GM19467 (cell line): ENCODE measurements around the gene CPNE1.
A peak's percentile ranks its signal among the peaks of the same experiment; 100 is the strongest.
"Not testable (repeated sequence)": the region's sequence is repeated elsewhere in the genome, so short reads cannot be mapped to it uniquely, and the experiment has no call there.

Experiments
- ATAC-seq: cut with Tn5 transposase; IDR thresholded peaks from one replicate; pipeline ENCODE4 v1.9.1; 2021; ENCODE audit warnings: mild to moderate bottlenecking, moderate library complexity; ENCODE audit not compliant: unreplicated experiment

CPNE1 gene

DNA sequence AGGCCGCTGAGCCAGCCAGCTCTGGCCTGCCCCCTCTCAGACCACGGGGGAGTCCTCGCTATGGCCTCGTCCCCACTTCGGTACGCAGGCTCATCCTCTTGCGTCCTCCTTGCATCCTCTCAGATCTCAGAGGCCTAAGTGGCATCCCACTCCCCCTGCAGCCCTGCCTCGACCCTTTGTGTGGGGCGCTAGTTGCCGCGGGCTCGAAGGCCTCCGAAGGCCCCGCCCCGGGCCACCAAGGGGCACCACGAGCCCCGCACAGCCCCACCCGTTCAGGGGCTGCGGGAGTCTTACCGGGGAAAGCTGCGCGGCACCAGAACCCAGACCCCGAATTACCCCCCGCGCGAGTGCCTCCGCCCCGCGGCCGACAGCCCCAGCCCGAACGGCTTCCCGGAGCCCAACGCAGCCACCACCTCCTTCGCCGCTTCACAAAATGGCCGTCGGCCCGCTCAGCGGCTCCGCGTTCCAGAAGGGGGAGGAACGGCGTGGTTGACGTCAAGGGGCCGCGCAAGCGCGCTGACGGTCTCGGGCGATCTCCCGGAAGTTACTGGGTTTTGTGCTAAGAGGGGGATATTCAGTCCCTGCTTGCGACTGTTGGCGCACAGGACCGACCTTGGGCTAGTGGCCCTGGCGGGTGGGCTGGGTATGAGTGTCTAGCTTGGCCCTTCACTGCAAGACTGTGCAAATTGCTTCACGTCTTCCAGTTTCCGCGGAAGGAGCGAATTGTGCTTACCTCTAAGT is at the start of gene CPNE1, which contains the start of gene RBM12:
Gene CPNE1, minus strand, starts transcription at position 435 of the 741 bp plus-strand sequence. CDS start 31,977 bp downstream, outside the sequence.
Gene RBM12, minus strand, starts transcription at position 435 of the 741 bp plus-strand sequence. CDS start 9,578 bp downstream, outside the sequence.
- peak; percentile 62 for ATAC-seq

DNA sequence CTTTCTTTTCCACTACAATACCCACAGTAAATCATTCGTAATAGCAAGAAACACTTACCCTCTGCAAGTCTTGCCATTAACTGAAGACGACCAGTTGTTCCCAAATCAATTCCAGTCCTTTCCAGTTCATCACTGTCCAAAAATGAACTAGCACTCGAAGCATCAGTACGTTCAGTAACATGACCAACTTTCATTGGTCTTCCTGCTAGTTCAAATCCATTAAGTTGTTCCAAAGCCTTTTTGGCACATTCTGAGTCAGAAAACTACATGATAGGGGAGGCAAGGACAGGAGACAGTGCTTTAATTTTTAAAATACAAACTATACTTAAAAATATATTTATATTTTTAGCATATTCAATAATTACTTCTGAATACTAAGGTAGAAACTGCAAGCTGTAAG is 49.4 kb upstream of the CPNE1 start:
- no peak for ATAC-seq

DNA sequence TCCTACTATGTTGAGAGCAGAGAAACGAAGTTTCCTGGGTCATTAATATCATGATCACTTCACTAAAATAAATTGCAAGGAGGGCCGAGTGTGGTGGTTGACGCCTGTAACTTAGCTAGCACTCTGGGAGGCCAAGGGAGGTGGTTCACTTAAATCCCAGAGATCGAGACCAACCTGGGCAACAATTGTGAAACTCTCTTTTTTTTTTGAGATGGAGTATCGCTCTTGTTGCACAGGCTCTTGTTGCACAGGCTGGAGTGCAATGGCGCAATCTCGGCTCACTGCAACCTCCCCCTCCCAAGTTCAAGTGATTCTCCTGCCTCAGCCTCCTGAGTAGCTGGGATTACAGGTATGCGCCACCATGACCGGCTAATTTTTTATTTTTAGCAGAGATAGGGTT is 48.4 kb upstream of the CPNE1 start:
- ATAC-seq: not testable (repeated sequence)

DNA sequence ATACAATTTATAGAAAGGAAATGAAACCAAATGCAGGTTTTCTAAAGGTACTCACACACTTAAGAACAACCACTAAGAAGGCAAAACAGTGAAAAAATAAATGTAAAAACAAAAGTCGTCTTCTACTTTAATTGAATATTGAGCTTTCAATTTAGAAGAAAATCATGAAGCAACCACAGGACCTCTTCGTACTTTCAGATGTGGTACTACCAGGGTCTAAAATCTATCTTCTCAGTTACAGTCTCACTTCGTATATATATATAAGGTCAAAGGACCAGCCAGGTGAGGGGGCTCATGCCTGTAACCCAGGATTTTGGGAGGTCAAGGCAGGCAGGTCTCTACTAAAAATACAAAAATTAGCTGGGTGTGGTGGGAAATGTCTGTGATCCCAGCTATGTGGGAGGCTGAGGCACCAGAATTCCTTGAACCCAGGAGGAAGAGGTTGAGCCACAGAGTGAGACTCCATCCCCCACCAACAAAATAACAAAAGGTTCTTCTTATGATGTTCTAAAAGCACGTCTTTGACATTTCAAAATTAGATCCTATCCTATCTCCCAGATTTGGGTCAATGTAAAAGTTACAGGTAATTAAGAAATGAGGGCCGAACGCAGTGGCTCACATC is 47.0 kb upstream of the CPNE1 start:
- no peak for ATAC-seq

DNA sequence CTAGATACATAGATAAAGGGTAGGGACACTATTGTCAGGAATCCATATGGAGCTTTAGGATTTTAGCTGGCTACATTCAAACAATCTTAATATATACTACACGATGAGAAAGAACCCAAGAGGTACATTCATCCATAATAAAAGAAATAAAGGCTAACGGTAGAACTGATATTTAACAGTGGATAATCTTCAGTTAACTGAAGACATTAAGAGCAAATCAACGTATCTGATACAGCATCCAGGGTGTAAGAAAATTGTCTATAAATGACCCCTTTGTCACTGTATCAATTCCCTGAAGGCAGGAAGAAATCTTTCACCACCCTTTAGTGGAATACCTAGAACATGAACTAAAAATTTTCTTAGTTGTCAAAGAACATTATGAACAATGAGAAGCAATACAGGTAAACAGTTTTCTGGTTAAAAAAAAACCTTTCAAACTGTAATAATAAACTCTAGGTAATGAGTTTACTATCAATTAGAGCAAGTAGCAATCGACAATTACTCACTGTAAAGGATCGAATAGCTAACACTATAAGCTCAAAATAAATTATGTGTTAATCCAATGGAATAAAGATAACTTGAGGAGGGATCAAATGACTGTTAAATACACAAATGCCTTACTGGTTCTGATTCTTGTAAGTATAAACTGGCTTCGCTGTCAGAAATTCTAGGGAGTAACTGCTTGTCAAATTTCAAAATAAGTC is 46.3 kb upstream of the CPNE1 start:
- no peak for ATAC-seq

DNA sequence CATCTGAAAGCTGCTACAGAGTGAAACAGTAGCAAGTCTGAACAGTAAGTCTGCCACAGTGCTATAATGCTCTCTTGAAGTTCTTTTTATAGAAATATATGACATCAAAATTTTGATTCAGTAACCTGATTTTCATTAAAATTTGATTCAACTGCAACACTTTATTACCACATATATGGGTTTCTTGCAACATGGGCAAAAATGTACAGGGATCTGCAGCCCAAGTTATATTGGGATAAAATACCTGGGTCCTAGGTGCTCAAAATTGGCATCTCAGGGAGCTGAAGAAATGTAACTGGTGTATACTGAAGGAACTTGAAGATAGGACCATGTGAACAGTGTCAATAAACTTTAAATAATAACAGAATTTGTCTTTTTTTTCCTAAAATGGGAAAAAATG is 45.3 kb upstream of the CPNE1 start:
- no peak for ATAC-seq

DNA sequence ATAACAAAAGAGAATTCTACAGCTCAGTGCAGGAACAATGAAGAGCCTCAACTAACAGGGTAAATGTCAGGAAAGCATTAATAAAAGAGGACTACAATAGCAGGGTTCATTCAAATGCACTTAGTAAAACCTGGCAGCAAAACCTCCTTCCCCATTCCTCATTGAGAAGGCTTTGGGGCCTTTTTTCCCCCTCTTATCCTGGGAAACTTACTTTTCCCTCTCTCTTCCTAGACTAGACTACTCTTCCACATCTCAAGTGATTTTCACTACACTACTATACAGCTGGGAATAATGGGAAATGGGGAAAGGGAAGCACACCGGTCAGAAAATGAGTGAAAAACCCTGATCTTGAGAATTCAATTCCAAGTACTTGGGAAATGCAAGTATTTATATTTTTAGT is 44.6 kb upstream of the CPNE1 start:
- no peak for ATAC-seq

DNA sequence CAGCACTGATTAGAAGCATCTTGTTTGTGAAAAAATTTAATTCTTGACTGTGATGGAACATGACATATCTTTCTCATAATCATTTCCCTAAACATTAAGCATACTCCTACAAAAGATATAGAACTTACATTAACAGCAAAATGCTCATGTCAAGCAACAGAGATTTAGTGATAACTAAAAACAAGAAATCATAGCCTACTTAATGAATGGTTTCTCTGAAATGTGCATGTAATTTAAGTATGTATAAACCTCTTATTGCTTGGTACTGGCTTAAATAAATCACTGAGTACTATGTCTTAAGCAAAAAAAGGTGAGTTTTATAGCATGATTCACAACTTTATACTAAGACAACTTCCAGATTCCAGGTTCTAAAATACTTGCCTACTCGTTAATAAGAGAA is 43.8 kb upstream of the CPNE1 start:
- ATAC-seq: no peak

DNA sequence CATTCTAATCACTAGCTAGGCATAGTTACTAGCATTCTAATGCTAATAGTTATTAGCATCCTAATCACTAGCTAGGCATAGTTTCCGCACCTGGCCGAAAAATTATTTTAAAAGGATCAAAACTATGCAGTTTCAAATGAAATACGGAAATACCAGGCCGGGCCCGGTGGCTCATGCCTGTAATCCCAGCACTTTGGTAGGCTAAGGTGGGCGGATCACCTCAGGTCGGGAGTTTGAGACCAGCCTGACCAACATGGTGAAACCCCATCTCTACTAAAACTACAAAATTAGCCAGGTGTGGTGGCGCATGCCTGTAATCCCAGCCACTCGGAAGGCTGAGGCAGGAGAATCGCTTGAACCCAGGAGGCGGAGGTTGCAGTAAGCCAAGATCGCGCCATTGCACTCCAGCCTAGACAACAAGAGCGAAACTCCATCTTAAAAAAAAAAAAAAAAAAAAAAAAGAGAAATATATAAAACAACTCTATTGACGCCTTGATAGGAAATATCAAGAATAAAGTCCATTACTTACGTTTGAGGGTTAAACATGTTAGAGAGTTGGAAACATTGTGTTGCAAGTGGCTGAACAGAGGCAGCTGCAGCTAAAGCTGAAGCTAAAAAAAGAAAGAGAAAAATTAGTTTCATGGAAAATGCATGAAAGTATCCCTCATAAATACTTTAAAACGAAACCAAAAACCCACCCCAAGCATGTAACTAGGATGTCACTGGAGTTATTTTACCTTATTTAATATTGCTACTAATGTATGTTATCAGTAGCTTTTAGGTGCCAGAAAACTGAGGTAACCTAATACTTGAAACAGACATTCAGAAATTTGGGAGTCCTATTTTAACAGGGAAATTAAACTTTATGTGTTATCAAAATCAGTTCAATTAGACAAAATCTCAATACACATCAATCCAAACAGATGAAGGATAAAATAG is 42.2 kb upstream of the CPNE1 start:
- not testable (repeated sequence) for ATAC-seq

DNA sequence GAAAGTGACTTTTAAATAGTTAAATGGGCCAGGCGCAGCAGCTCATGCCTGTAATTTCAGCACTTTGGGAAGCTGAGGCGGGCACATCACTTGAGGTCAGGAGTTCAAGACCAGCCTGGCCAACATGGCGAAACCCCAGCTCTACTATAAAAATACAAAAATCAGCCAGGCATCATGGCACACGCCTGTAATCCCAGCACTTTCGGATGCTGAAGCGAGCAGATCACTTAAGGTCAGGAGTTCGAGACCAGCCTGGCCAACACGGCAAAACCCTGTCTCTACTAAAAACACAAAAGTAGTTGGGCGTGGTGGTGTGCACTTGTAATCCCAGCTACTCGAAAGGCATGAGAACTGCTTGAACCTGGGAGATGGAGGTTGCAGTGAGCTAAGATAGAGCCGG is 41.2 kb upstream of the CPNE1 start:
- ATAC-seq: not testable (repeated sequence)

DNA sequence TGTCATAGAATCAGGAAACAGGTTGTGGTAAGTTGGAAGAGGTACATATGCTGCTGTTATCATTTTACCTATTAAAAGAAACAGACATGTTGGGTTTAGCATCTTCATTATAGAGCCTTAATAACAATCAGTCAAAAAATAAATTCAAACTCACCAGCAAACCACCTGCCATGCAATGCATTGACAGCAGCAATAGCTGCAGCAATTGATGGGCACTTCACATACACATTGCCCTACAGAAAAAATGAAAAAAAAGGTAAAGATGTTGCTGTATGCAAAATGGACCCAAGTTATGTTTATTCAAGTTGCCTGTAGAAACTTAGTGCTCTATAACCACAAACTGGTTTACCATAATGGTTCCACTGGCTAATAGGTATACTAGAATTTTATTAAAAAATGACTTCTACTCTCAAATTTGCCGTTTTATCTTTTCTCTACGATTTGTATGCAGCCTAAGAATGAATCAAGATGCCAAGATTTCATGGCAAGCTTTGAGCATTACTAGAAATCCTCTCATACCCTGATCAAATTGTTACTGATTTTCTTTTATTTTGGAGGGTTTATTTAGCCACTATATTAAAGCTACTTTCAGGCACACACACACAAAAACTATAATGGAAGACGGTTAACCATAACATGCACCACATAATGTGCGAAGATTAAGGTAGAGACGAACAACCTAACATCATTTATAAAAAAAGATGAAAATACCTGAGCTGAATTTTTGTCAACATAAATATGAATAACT is 40.0 kb upstream of the CPNE1 start:
- no peak for ATAC-seq

DNA sequence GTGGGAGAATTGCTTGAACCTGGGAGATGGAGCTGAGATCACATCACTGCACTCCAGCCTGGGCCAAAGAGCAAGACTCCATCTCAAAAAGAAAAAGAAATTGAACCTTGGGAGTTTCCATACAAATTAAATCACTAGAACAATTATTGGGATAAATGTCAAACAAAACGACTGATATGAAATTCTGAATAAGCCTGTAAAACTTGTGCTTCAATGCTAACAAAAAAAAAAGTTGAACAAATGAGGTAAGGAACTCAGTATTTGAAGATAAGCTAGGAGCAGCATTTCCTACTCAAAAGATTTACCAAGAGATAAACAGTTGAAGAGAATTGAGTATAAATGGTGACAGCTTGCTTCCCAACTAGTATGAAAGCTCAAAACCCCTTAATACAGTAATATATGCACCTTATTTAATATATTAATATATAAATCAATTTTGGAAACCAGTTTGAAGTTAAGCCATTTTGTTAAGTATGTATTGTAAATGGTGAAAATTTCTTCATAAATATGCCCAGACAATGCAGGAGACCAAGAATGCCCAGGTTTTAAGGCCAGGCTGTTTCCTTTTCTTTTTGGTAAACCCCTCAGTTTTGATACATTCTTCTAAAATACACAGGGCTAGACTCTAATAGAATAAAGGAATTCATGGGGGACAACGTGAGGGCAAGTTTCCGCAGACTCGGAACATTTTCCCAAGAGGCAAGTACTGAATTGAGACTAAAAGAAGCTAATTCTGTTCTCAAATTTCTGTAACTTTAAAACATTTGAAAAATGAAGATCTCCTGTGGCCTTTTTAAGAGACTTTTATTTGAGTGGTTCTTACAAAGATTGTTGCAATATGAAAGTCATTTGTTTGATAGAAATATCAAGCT is 38.4 kb upstream of the CPNE1 start:
- no peak for ATAC-seq

DNA sequence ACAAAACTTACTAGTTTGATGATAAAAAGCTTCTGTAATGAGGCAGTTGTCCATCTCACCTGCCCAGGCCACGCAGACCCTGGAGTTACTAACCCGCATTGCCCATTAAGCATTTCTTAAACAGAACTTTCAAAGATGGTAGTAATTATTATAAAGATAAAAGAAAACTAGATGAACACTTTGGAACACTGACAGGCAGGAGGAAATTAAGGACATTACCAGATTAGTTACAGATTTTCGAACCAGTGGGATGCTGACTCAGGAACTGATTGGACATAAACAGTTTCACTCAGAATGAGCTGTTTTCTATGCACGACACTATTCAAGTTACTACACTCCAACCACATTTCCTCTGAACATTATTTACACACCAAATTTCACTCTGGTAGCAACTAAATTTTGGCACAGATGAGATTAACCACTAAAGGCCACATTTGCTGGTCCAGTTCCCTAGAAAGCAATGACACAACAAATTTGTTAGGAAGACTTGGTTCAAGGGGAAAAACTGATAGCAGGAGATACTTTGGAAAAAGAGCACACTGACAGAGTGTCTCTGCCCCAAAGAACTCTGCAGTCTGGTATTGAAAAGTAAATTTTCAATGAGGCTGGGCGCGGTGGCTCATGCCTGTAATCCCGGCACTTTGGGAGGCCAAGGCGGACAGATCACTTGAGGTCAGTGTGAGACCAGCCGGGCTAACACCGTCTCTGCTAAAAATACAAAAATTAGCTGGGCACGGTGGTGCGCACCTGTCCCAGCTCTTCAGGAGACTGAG is 37.5 kb upstream of the CPNE1 start:
- ATAC-seq: no peak

DNA sequence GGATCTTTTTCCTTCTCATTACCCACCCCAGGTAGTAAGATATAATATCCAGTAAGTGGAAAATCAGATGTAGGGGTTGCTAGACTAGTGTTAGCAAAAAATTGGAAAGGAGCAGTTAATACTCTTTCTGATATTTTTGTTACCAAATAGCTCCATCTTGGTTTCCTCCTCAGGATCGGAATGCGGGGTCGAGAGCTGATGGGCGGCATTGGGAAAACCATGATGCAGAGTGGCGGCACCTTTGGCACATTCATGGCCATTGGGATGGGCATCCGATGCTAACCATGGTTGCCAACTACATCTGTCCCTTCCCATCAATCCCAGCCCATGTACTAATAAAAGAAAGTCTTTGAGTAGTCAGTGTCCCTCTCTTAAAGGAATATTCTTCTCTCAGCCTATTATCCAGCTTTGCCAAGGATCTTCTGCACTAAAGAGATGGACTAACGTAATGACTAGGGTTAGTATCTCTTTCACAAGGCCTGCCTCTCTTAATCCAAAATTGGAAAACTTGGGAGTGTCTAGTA is 36.0 kb upstream of the CPNE1 start:
- no peak for ATAC-seq

DNA sequence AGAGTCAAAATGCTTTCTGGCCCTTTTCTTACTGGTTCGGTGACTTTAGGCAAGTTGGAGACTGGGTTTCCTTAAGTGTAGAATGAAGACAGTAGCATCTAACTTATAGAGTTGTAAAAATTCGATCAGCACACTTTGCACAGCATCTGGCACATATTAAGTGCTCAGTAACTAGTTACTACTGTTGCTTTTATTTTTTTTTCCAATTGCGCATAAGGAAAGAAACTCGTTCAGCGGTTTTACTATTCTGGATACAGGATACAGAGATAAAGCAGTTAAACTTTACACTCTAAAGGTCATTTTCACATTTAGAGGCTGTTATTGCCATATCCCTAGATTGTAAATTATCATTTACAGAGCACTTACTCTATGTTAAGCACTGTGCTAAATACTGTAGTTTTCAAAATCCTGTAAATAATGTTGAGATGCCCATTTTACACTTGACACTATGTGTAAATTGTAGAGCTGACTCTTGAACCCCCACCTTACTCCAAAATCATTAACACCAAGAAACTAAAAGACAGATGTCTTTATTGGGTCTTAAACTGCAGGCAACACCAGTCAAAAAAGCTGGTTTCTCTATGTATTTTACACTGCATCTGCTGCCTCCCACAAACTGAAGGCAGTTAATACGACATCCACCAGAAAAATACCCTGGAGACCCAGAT is 35.4 kb upstream of the CPNE1 start:
- ATAC-seq: no peak

DNA sequence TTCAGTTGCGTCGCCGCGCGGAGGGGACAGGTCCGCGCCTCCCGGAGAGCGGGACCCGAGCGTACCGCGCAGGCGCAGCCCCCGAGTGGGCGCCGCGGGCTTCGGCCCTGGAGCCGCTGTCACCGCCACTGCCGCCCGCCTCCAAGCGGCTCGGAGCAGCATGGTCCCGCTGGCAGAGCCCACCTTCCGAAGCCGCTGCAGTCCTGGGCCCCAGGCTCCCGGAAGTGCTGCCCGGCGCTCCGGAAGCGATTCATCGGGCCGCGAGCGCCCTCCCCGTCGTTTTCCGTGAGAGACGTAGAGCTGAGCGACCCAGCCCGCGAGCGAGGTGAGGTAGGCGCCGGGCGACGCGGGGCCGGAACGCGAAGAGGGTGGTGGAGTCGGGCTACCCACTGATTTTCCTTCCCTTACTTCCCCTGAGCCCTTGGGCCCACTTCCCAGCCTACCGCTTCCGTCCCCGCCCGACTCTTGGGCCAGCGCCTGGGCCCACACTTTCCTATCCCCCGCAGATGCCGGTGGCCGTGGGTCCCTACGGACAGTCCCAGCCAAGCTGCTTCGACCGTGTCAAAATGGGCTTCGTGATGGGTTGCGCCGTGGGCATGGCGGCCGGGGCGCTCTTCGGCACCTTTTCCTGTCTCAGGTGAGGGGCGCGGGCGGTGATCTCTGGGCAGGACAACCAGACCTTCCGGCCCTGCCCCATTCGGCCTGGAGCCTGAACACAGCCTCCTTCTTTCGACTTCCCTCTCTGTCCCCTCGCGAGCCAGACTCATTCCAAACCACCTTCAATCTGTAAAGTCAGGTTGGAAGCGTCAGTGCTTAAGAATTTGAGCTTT is 34.6 kb upstream of the CPNE1 start, which contains the start of the genes NFS1 and ROMO1:
Gene NFS1, minus strand, starts transcription at position 226 of the 830 bp plus-strand sequence. Its CDS starts 64 bp downstream, at position 162.
Gene ROMO1, plus strand, starts transcription at position 279 of the 830 bp plus-strand sequence. Its CDS starts 228 bp downstream, at position 507.
- peak; percentile 81 for ATAC-seq
